ENCODE results near the gene REM2. TPM values are rescaled to one million over a fixed set of nuclear protein-coding genes. Genes with fewer than 3 reads are reported as not detected.

The REM2 gene
- total and polyA plus RNA-seq, 2 of the 4 experiments (the other 2 are of a cell fraction), result under 0.01 to 0.07 TPM

DNA sequence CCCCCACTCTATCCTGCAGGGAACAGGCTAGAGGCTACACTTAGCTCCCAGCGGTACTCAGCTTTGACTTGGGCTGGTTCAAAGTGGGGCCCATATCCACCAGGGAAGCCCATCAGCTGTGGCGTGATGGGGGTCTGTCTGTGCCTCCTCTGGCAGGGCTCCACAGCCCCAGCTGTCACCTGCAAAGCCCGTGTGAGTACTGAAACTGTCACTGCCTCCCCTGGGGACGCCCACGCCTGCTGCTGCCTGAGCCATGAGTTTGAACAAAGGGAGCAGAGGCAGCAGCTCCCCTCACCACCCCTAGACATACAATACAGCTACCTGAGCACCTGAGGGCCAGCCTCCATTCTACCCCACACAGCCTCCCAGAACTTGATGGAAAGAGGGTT lies 5.0 kb downstream of the REM2 start:
- CTCF ChIA-PET, result interaction anchor here (0.9 kb wide), 1 partner anchor 13 kb away, joined by 3 read pairs; no protein-coding TSS in a partner anchor
- no peak overlapping the region for H2BK5ac ChIP-seq (ENCODE audit: low read depth, low read length, poor library complexity, severe bottlenecking)
- no peaks in the 10 kb centered on the region for H3K9me3 ChIP-seq (ENCODE audit: control insufficient read depth, insufficient read depth, low read length)
- 88% methylated on average over 2 of the region's 5 CpGs; no CpG with 5 or more reads in 1 of the 2 experiments for WGBS, 2 experiments (ENCODE audit: extremely low coverage in 2 of 2, insufficient read length in 1 of 2)
- intact Hi-C loops (cut with micrococcal nuclease), result loop anchor here (2.0 kb wide), 1 partner anchor 15 kb away; no protein-coding TSS in a partner anchor
- peak overlapping the region; percentile 54 for H4K91ac ChIP-seq (ENCODE audit: insufficient read depth, low read depth, low read length)
- peaks cover 7 to 17% of the 10 kb centered on the region in 2 experiments; a peak in 3 of 4 replicates for H3K79me1 ChIP-seq (ENCODE audit: low read depth in 1 of 2, low read length in 2 of 2)
- H3K27ac ChIP-seq (ENCODE audit: insufficient read depth, low read length), result no peak overlapping the region
- H3K9ac ChIP-seq (ENCODE audit: low read depth, low read length), result peak overlapping the region; percentile 7; the same call in 1 of the 2 replicates
- no TSS peak for BruUV-seq (replicated peaks)
- no peak for ATAC-seq (ENCODE audit: low read depth)
- POLR2A ChIA-PET (ENCODE audit: unreplicated experiment), result no interaction called here
- H3K56ac ChIP-seq (ENCODE audit: extremely low read depth, insufficient read depth, low read length), result no peak overlapping the region; the same call in 1 of the 2 replicates
- peaks cover 11% of the 10 kb centered on the region; the same call in 1 of the 2 replicates for H3K9me1 ChIP-seq (ENCODE audit: insufficient read depth, low read length)
- no peak for TF ChIP-seq CHD1 (IDR thresholded peaks at IDR 0.05; ENCODE audit: low read depth, low read length)
- no peak for TF ChIP-seq RAD21 (IDR thresholded peaks at IDR 0.05; ENCODE audit: low read length)
- no peak for TF ChIP-seq CTCF (conservative IDR thresholded peaks at IDR 0.05; ENCODE audit: low read depth, low read length)
- no peak for TF ChIP-seq ELK1 (IDR thresholded peaks at IDR 0.05; ENCODE audit: borderline replicate concordance, low read depth, low read length)
- no peak for TF ChIP-seq CEBPB (IDR thresholded peaks at IDR 0.05; ENCODE audit: low read depth, low read length)
- no peak for TF ChIP-seq SMC3 (IDR thresholded peaks at IDR 0.05; ENCODE audit: low read depth, low read length)
- TF ChIP-seq RFX5 (IDR thresholded peaks at IDR 0.05; ENCODE audit: low read depth, low read length), result no peak
- TF ChIP-seq MAZ (IDR thresholded peaks at IDR 0.05; ENCODE audit: borderline replicate concordance, low read depth, low read length), result no peak
- H2AFZ ChIP-seq (replicated peaks; ENCODE audit: low read length, poor library complexity), result peak overlapping the region; percentile 98
- DNase-seq, result no peak
- peak overlapping the region; percentile 73; the same call in 1 of the 2 replicates for H3K23ac ChIP-seq (ENCODE audit: low read depth, low read length)
- in situ Hi-C loops (cut with MboI; ENCODE audit: low sequenced_read_pairs), result no loop called here
- peak overlapping the region; percentile 76 for H3K4me2 ChIP-seq (ENCODE audit: low read depth, low read length)
- no peak overlapping the region for H3K18ac ChIP-seq (ENCODE audit: low read depth, low read length)
- H3K4me3 ChIP-seq (ENCODE audit: insufficient read depth, low read depth, low read length), result no peak overlapping the region
- peak overlapping the region; percentile 51; the same call in 1 of the 2 replicates for H4K5ac ChIP-seq (ENCODE audit: low read depth, low read length)
- H2BK20ac ChIP-seq (ENCODE audit: low read depth, low read length), result no peak overlapping the region
- H3K4me1 ChIP-seq (ENCODE audit: control insufficient read depth, insufficient read depth, low read length), result peaks cover 5% of the 10 kb centered on the region; the same call in 1 of the 2 replicates
- peak overlapping the region; percentile 76 for H3K4ac ChIP-seq (ENCODE audit: low read depth, low read length)
- H2AK9ac ChIP-seq (replicated peaks; ENCODE audit: low read depth, low read length, poor library complexity), result peak overlapping the region; percentile 73
- H3K27me3 ChIP-seq (ENCODE audit: control insufficient read depth, insufficient read depth, low read length), result no peaks in the 10 kb centered on the region
- H3K14ac ChIP-seq (replicated peaks; ENCODE audit: low read depth, low read length), result peak overlapping the region; percentile 95
- H2BK15ac ChIP-seq (ENCODE audit: low read depth, low read length), result no peak overlapping the region
- H4K20me1 ChIP-seq (ENCODE audit: insufficient read depth, low read length), result no peaks in the 10 kb centered on the region
- peak overlapping the region; percentile 22; the same call in 1 of the 2 replicates for H2AK5ac ChIP-seq (ENCODE audit: low read depth, low read length)
- no peak overlapping the region for H2BK120ac ChIP-seq (ENCODE audit: low read depth, low read length)
- dilution Hi-C loops (cut with HindIII; ENCODE audit: low sequenced_read_pairs, unreplicated experiment), result no loop called here
- H3K36me3 ChIP-seq (ENCODE audit: control insufficient read depth, insufficient read depth, low read length), result no peaks in the 10 kb centered on the region
- peak overlapping the region; percentile 27 to 87; a peak in 3 of 4 replicates for H4K8ac ChIP-seq (ENCODE audit: low read depth in 2 of 2, low read length in 2 of 2)
